Measurements from ENCODE around the gene SS18.

Gene SS18

DNA sequence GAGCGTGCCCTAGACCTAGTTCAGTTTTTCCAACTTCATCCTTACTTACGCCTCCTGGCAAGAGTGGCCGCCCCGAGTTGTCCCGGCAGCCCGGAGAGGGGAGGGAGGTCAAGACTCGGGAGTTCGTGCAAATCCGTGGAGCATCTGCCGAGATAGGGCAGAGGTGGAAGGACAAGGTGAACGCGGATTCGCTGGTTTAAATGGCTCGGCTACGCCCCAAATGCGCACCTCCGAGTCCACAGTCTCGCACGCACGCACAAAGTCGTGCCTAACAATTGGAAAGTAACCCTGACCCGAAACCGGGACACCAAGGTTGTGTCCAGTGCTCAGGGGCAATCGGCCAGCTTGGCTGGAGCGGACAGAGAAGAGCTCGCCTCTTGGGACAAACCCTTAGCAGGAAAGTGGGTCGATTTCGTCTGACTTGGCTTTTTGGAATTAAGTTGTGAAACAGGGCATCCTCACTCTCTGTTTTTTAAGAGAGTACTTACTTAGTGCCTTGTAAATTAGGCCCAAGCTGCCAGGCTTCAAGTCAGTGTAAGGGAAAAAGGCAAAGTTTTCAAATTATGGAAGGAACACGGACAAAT, 726 bp upstream of the SS18 start:
- TF ChIP-seq, protein P1, sequence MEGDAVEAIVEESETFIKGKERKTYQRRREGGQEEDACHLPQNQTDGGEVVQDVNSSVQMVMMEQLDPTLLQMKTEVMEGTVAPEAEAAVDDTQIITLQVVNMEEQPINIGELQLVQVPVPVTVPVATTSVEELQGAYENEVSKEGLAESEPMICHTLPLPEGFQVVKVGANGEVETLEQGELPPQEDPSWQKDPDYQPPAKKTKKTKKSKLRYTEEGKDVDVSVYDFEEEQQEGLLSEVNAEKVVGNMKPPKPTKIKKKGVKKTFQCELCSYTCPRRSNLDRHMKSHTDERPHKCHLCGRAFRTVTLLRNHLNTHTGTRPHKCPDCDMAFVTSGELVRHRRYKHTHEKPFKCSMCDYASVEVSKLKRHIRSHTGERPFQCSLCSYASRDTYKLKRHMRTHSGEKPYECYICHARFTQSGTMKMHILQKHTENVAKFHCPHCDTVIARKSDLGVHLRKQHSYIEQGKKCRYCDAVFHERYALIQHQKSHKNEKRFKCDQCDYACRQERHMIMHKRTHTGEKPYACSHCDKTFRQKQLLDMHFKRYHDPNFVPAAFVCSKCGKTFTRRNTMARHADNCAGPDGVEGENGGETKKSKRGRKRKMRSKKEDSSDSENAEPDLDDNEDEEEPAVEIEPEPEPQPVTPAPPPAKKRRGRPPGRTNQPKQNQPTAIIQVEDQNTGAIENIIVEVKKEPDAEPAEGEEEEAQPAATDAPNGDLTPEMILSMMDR (IDR thresholded peaks at IDR 0.05; ENCODE audit: control extremely low read depth, extremely low read depth, low read depth, missing control alignments) = no peak
- ChIA-PET CTCF (no interaction called here), POLR2A (no interaction called here)
- peak; percentile 66 for DNase-seq (ENCODE audit: extremely low spot score)

DNA sequence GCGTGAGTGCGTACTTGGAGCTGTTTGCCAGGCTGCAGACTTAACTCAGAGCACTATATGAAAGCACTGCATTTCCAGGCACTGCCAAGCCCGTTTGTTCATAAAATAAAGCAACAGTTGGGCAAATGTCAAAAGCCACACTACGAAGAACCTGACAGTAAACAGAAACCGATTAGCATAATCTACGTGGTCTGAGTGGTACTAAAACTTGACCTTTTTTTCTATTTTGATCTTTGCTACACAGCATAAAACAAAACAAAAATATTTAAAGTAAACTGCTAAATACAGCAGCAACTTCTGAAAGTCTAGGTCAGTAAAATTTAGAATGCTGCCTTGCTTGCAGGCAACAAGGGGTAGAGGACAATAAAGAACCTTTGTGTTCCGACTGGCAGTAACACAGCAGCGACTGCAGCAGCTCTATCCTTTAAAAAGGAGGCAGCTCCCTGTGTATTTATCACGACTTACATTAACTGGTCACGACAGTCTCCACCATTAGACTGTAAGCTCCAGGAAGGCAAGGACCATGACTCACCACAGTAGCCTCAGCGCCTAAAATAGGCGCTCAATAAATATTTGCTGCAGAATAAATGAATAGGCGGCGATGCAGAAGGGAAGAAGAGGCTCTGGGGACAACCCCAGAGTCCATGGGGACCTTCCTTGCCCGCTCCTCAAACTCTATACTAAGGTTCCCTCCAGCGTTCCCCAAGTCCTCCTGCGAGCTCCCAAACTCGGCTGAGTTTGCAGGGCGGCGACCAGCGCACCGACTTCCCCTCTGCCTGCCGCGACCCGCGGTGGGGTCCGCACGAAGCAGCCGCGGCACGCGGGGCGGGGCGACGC, 902 bp downstream of the SS18 start:
- TF ChIP-seq, protein P1 (IDR thresholded peaks at IDR 0.05; ENCODE audit: control extremely low read depth, extremely low read depth, low read depth, missing control alignments) = no peak
- CTCF ChIA-PET = interaction anchor here (1.1 kb wide), 1 partner anchor 13 kb away, joined by 3 read pairs; no protein-coding TSS in a partner anchor
- DNase-seq (ENCODE audit: extremely low spot score) = peak; percentile 10
- POLR2A ChIA-PET = no interaction called here

DNA sequence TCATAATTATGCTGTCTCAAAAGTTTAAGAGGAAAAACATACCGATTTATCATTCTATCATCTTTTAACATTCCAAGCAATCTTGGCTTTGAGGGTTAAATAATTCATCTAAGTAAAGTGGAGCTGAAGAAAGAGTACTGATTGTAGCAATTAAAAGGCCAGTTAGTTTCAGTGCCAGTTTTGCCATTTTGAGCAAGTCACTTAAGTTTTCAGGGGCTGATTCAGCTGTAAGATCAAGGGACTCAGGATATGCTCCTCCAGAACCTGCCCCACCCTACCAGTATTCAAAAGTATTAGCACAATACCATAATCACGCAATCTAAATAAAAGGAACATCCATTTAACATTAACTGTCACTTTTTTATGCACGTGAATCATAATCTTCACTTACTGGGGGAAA, 1.9 kb downstream of the SS18 start:
- POLR2A ChIA-PET = no interaction called here
- DNase-seq (ENCODE audit: extremely low spot score) = no peak
- CTCF ChIA-PET = no interaction called here
- TF ChIP-seq, protein P1 (IDR thresholded peaks at IDR 0.05; ENCODE audit: control extremely low read depth, extremely low read depth, low read depth, missing control alignments) = no peak

DNA sequence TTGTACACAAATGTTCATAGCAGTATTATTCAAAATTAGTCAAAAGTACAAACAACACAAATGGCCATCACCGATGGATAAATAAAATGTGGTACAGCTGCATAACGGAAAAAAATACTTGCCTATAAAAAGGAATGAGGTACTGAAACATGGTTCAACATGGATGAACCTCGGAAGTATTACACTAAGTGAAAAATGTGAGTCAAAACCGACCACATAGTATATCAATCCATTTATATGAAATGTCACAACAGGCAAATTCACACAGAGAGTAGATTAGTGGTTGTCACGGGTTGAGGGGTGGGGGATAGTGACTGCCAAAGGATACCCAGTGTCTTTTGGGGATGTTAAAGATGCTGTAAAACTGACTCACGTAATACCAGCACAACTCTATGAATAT, 3.5 kb downstream of the SS18 start:
- ChIA-PET CTCF (no interaction called here), POLR2A (no interaction called here)
- TF ChIP-seq, protein P1 (IDR thresholded peaks at IDR 0.05; ENCODE audit: control extremely low read depth, extremely low read depth, low read depth, missing control alignments) = no peak
- no peak for DNase-seq (ENCODE audit: extremely low spot score)

DNA sequence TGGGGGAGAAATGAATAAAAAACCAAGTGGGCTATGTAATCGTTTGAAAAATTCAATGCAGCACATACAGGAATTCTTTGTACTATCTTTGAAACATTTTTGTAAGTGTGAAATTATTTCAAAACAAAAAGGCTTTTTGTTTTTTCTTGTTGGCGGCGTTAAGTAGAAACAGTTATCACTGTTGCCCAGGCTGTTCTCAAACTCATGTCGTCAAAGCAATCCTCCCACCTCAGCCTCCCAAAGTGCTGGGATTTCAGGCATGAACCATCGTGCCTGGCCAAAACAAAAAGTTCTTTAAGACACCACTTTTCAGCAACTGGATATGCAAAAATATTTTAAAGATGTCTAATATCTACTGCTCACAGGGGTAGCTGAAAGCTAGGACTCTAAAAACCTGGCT, 5.4 kb downstream of the SS18 start:
- CTCF ChIA-PET = no interaction called here
- POLR2A ChIA-PET = no interaction called here
- DNase-seq (ENCODE audit: extremely low spot score) = no peak
- TF ChIP-seq, protein P1 (IDR thresholded peaks at IDR 0.05; ENCODE audit: control extremely low read depth, extremely low read depth, low read depth, missing control alignments) = no peak

DNA sequence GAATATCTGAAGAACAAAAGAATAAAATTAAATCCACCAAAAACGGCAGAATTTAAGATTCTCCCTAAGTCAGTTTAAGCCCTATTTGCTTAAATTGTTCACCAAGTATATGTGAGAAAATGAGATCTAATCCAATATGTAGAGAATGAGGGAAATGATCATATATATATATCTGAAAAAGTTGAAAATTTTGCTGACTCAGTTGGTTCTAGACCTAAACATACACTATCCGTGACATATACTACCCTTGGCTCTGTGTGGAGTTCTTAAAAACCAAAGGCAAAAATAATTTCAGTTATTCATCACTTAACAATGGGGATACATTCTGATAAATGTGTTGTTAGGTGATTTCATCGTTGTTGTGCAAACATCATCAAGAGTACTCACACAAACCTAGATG, 7.3 kb downstream of the SS18 start:
- ChIA-PET POLR2A (no interaction called here), CTCF (interaction anchor here (0.9 kb wide), 1 partner anchor 24 kb away, joined by 3 read pairs; no protein-coding TSS in a partner anchor)
- no peak for DNase-seq (ENCODE audit: extremely low spot score)
- TF ChIP-seq, protein P1 (IDR thresholded peaks at IDR 0.05; ENCODE audit: control extremely low read depth, extremely low read depth, low read depth, missing control alignments) = no peak

Measured in GM10248 (cell line).